HepG2 (cell line): ENCODE data around the gene TEKT5. TPM values are rescaled to one million over a fixed set of nuclear protein-coding genes. Genes with fewer than 3 reads are reported as not detected.

Experiments
- HDAC6 ChIP-seq: fragments of 200-600 bp; sonication (generic); IDR thresholded peaks from 2 replicates; pipeline ENCODE4 v1.7.0; 2017; ENCODE audit warnings: mild to moderate bottlenecking, antibody characterized with exemption, low read length, low read depth
- HIVEP1 ChIP-seq: sonication (generic); formaldehyde crosslinking; IDR thresholded peaks from 2 replicates; pipeline ENCODE4 v1.4.0; 2020; ENCODE audit warnings: mild to moderate bottlenecking, missing genetic modification reagents
- IKZF1 ChIP-seq: fragments of 450-650 bp; IDR thresholded peaks from 2 replicates; pipeline ENCODE4 v1.7.1; 2016
- IRF1 ChIP-seq: sonication (generic); formaldehyde crosslinking; IDR thresholded peaks from 2 replicates; pipeline ENCODE4 v1.4.0; 2020; ENCODE audit warnings: low read depth, mild to moderate bottlenecking, missing genetic modification reagents
- MED1 ChIP-seq: sonication (generic); formaldehyde crosslinking; IDR thresholded peaks from 2 replicates; pipeline ENCODE4 v1.4.0; 2020; ENCODE audit warnings: missing genetic modification reagents
- MYC ChIP-seq: sonication (generic); formaldehyde crosslinking; IDR thresholded peaks from 2 replicates; pipeline ENCODE4 v1.9.0; 2021; ENCODE audit warnings: missing genetic modification reagents, borderline replicate concordance
- NAIF1 ChIP-seq: sonication (generic); formaldehyde crosslinking; IDR thresholded peaks from 2 replicates; pipeline ENCODE4 v1.5.0; 2020; ENCODE audit warnings: mild to moderate bottlenecking, missing genetic modification reagents, borderline replicate concordance
- SETDB1 ChIP-seq: sonication (generic); formaldehyde crosslinking; IDR thresholded peaks from 2 replicates; pipeline ENCODE4 v1.5.1; 2020; ENCODE audit warnings: missing genetic modification reagents, mild to moderate bottlenecking, borderline replicate concordance
- SIN3B ChIP-seq: fragments of 150-350 bp; IDR thresholded peaks from 2 replicates; pipeline ENCODE4 v1.6.1; 2014; ENCODE audit warnings: low read length
- SP1 ChIP-seq, 2 experiments: fragments of 450-650 bp in 1 of 2; sonication (generic) in 1 of 2; formaldehyde crosslinking in 1 of 2; IDR thresholded peaks; 2 replicates each; pipeline versions ENCODE4 v1.4.0 to v1.6.1; 2016 to 2020; ENCODE audit warnings: missing genetic modification reagents in 1 of 2
- ZBTB39 ChIP-seq: sonication (generic); formaldehyde crosslinking; IDR thresholded peaks from 2 replicates; pipeline ENCODE4 v1.5.0; 2020; ENCODE audit warnings: missing genetic modification reagents
- ZNF121 ChIP-seq: sonication (generic); formaldehyde crosslinking; IDR thresholded peaks from 2 replicates; pipeline ENCODE4 v1.5.0; 2020; ENCODE audit warnings: mild to moderate bottlenecking, missing genetic modification reagents
- ZNF549 ChIP-seq: sonication (generic); formaldehyde crosslinking; IDR thresholded peaks from 2 replicates; pipeline ENCODE4 v1.5.0; 2020; ENCODE audit warnings: missing genetic modification reagents
- ZNF550 ChIP-seq: sonication (generic); formaldehyde crosslinking; IDR thresholded peaks from 2 replicates; pipeline ENCODE4 v1.4.0; 2020; ENCODE audit warnings: mild to moderate bottlenecking, missing genetic modification reagents, borderline replicate concordance
- ZNF570 ChIP-seq: sonication (generic); formaldehyde crosslinking; IDR thresholded peaks from 2 replicates; pipeline ENCODE4 v1.4.0; 2020; ENCODE audit warnings: mild to moderate bottlenecking, missing genetic modification reagents, borderline replicate concordance
- ZNF770 ChIP-seq: sonication (generic); formaldehyde crosslinking; IDR thresholded peaks from 2 replicates; pipeline ENCODE4 v1.5.0; 2020; ENCODE audit warnings: mild to moderate bottlenecking, missing genetic modification reagents
- polyA plus RNA-seq, 8 experiments: library from polyadenylated mRNA; depleted of rRNA in 3 of 8; stranded (reverse) in 7 of 8; unstranded in 1 of 8; fragments of >200 nt; fragmentation: Illumina TruSeq in 4 of 8; extraction: Trizol in 4 of 8; gene quantifications; 2 replicates each; pipeline versions ENCODE4 v1.2.1 to v1.2.3, GENCODE V29; 2011 to 2016; ENCODE audit warnings: low read depth in 4 of 8, missing spikeins in 1 of 8, mixed read lengths in 1 of 8; ENCODE audit not compliant: insufficient read depth in 1 of 8
- total RNA-seq, 5 experiments: library from RNA; depleted of rRNA; stranded (reverse); fragments of >200 nt; fragmentation: Illumina TruSeq; extraction: Trizol; gene quantifications; 2 replicates each; pipeline ENCODE4 v1.2.3, GENCODE V29; 2016; ENCODE audit warnings: low read depth in 1 of 5
- TF ChIP-seq, protein P1 (sequence below): sonication (generic); formaldehyde crosslinking; IDR thresholded peaks from 2 replicates; pipeline ENCODE4 v1.4.0; 2020; ENCODE audit warnings: mild to moderate bottlenecking, missing genetic modification reagents

TEKT5 gene
- total and polyA plus RNA-seq, 2 of the 13 experiments (the other 11 are each of a cell fraction or from before 2014, with no cell fraction given), result 0.16 TPM; not detected in 1

- TF ChIP-seq IKZF1, result no peak
- TF ChIP-seq HDAC6, result no peak
- TF ChIP-seq, protein P1, sequence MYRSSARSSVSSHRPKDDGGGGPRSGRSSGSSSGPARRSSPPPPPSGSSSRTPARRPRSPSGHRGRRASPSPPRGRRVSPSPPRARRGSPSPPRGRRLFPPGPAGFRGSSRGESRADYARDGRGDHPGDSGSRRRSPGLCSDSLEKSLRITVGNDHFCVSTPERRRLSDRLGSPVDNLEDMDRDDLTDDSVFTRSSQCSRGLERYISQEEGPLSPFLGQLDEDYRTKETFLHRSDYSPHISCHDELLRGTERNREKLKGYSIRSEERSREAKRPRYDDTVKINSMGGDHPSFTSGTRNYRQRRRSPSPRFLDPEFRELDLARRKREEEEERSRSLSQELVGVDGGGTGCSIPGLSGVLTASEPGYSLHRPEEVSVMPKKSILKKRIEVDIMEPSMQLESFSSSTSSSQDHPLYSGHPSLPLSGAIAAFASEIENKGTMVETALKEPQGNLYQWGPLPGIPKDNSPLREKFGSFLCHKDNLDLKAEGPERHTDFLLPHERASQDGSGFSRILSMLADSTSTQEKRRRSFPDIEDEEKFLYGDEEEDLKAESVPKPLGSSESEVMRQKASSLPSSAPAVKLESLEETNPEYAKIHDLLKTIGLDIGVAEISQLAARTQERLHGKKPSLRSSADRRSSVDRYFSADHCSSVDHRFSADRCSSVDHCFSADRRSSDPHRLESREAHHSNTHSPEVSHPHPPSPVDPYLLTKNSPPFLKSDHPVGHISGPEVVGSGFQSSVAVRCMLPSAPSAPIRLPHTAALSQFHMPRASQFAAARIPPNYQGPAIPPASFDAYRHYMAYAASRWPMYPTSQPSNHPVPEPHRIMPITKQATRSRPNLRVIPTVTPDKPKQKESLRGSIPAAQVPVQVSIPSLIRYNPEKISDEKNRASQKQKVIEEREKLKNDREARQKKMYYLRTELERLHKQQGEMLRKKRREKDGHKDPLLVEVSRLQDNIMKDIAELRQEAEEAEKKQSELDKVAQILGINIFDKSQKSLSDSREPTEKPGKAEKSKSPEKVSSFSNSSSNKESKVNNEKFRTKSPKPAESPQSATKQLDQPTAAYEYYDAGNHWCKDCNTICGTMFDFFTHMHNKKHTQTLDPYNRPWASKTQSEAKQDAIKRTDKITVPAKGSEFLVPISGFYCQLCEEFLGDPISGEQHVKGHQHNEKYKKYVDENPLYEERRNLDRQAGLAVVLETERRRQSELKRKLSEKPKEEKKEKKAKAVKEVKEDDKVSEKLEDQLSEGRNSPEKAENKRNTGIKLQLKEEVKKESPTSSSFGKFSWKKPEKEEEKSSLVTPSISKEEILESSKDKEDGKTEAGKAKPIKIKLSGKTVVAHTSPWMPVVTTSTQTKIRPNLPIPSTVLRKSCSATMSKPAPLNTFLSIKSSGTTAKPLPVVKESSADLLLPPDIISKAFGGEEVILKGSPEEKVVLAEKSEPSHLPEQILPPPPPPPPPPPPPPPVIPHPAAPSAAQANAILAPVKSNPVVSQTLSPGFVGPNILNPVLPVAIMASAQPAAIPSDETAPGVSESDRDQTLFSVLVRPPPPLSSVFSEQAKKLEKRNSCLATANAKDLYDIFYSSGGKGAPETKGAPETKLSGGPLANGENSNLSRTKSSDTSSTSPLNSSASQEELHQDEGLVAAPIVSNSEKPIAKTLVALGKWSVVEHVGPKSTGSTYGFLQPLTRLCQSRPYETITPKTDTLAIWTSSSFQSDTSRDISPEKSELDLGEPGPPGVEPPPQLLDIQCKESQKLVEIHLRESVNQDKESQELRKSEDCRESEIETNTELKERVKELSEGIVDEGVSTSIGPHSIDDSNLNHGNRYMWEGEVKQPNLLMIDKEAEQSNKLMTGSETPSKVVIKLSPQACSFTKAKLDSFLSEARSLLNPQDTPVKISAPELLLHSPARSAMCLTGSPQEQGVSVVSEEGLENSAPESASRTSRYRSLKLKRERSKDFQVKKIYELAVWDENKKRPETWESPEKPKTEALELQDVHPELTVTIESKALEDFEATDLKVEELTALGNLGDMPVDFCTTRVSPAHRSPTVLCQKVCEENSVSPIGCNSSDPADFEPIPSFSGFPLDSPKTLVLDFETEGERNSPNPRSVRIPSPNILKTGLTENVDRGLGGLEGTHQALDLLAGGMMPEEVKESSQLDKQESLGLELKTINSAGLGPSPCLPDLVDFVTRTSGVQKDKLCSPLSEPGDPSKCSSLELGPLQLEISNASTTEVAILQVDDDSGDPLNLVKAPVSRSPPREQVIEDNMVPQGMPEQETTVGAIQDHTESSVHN (CRISPR knock-in tag), result peak; percentile 95; the same call in 1 of the 2 replicates
- TF ChIP-seq ZNF570, result no peak
- peak; percentile 68 for TF ChIP-seq MYC (CRISPR knock-in tag)
- TF ChIP-seq MED1 (CRISPR knock-in tag), result peak; percentile 99
- no peak for TF ChIP-seq ZNF550 (CRISPR knock-in tag)
- TF ChIP-seq ZBTB39, result peak; percentile 98
- TF ChIP-seq ZNF121 (CRISPR knock-in tag), result peak; percentile 92
- TF ChIP-seq NAIF1 (CRISPR knock-in tag), result peak; percentile 79; the same call in 1 of the 2 replicates
- TF ChIP-seq ZNF770 (CRISPR knock-in tag), result peak; percentile 74
- TF ChIP-seq IRF1 (CRISPR knock-in tag), result peak; percentile 83; the same call in 1 of the 2 replicates
- no peak for TF ChIP-seq ZNF549 (CRISPR knock-in tag)
- no peak for TF ChIP-seq SETDB1
- TF ChIP-seq SIN3B, result no peak
- TF ChIP-seq HIVEP1, result no peak; the same call in 1 of the 2 replicates
- TF ChIP-seq SP1 (IDR thresholded peaks at IDR 0.05), result no peak
- TF ChIP-seq SP1 (CRISPR knock-in tag; IDR thresholded peaks at IDR 0.05), result peak; percentile 78
Measured at GRCh38 chr16:10647721-10648296, 46.9 kb downstream of the TEKT5 start (continued).
